ENCODE data around the gene RPS6KA2. TPM values are rescaled to one million over a fixed set of nuclear protein-coding genes. Genes with fewer than 3 reads are reported as not detected.

RPS6KA2 gene
- total and polyA plus RNA-seq, 2 experiments from 2014 or later, result 12.5 to 25.3 TPM

- no peak overlapping the region for H3K4me3 Mint-ChIP-seq
- H3K27ac ChIP-seq (ENCODE audit: low read depth), result no peak overlapping the region
- H3K36me3 Mint-ChIP-seq (ENCODE audit: low read depth), result peaks cover 5% of the 10 kb centered on the region
Measured at GRCh38 chr6:166613027-166613426, 14.0 kb downstream of the RPS6KA2 start.

More at GRCh38 chr6:166613027-166613426, 14.0 kb downstream of the RPS6KA2 start:
- Histone ChIP-seq H2AFZ (no peak overlapping the region), H3K9me2 (ENCODE audit: insufficient read depth) (no peaks in the 10 kb centered on the region), H4K20me1 (replicated peaks; ENCODE audit: insufficient read depth) (peaks cover 9% of the 10 kb centered on the region), H3F3A (replicated peaks; ENCODE audit: low read depth) (no peaks in the 10 kb centered on the region), H3K4me1 (ENCODE audit: insufficient read depth) (peaks cover 15% of the 10 kb centered on the region), H3K79me2 (replicated peaks; ENCODE audit: insufficient read depth) (peaks cover 93% of the 10 kb centered on the region), H3K4me3 (no peak overlapping the region), H3K27me3 (ENCODE audit: insufficient read depth) (no peaks in the 10 kb centered on the region), H3K36me3 (ENCODE audit: insufficient read depth) (no peaks in the 10 kb centered on the region), H3K4me2 (no peak overlapping the region)
- no peak for DNase-seq (ENCODE audit: low spot score)
- H3K27ac Mint-ChIP-seq, result peak overlapping the region; percentile 7; the same call in 1 of the 2 replicates
- TF ChIP-seq ETS1 (IDR thresholded peaks at IDR 0.05), result no peak
- no peak for TF ChIP-seq JUNB (IDR thresholded peaks at IDR 0.05; ENCODE audit: unreplicated experiment)
- TF ChIP-seq ZNF331 (CRISPR knock-in tag; IDR thresholded peaks at IDR 0.05; ENCODE audit: low read depth), result no peak
- no peak for TF ChIP-seq EZH2phosphoT487 (IDR thresholded peaks at IDR 0.05; ENCODE audit: unreplicated experiment)
- TF ChIP-seq CREB1 (CRISPR knock-in tag; IDR thresholded peaks at IDR 0.05; ENCODE audit: low read depth), result no peak
- TF ChIP-seq REST (IDR thresholded peaks at IDR 0.05; ENCODE audit: unreplicated experiment), result no peak
- TF ChIP-seq EZH2 (IDR thresholded peaks at IDR 0.05; ENCODE audit: low read depth, unreplicated experiment), result no peak
- no peak for TF ChIP-seq POLR2AphosphoS5 (IDR thresholded peaks at IDR 0.05; ENCODE audit: low read depth)
- TF ChIP-seq NANOG (IDR thresholded peaks at IDR 0.05; ENCODE audit: borderline replicate concordance), result no peak
- no peak for TF ChIP-seq ZNF462 (CRISPR knock-in tag; IDR thresholded peaks at IDR 0.05)
- no peak for TF ChIP-seq STAT1 (IDR thresholded peaks at IDR 0.05; ENCODE audit: unreplicated experiment)
- TF ChIP-seq ZNF114 (CRISPR knock-in tag; IDR thresholded peaks at IDR 0.05), result no peak
- no peak for TF ChIP-seq CTCF (conservative IDR thresholded peaks at IDR 0.05; ENCODE audit: low read depth in 2 of 2)
- peaks cover 62% of the 10 kb centered on the region for H3K4me1 Mint-ChIP-seq
- no peak for ATAC-seq
- no peaks in the 10 kb centered on the region for H3K9me3 Mint-ChIP-seq
- peaks cover 8% of the 10 kb centered on the region for H3K27me3 Mint-ChIP-seq (ENCODE audit: insufficient read depth, low read depth, poor library complexity)
